SK-MEL-5 (cell line): ENCODE data around the gene TRIM49D1. TPM values are rescaled to one million over a fixed set of nuclear protein-coding genes. Genes with fewer than 3 reads are reported as not detected.
"Not testable (repeated sequence)": the region's sequence is repeated elsewhere in the genome, so short reads cannot be mapped to it uniquely, and the experiment has no call there.

Experiments
- DNase-seq: peaks from one replicate; pipeline ENCODE4 v3.0.0-alpha.2; 2016; ENCODE audit warnings: low read depth, low spot score
- in situ Hi-C: cut with HindIII; loops from 2 replicates; pipeline ENCODE4 v1.10.0; 2016; ENCODE audit warnings: low sequenced_read_pairs, high pct_unique_total_duplicates, low pct_unique_long_range_greater_than_20kb
- polyA plus RNA-seq, 2 experiments: library from polyadenylated mRNA; depleted of rRNA; stranded (reverse); fragments of >200 nt; gene quantifications; 2 replicates each; pipeline ENCODE4 v1.2.3, GENCODE V29; 2015
- small RNA-seq, 2 experiments: library from RNA; depleted of rRNA; stranded (forward); fragments of <200 nt; gene quantifications; one replicate each; pipeline ENCODE3, GENCODE V24; 2014
- total RNA-seq: library from RNA; depleted of rRNA; stranded (reverse); fragments of >200 nt; shearing (Covaris generic); gene quantifications from 2 replicates; pipeline ENCODE4 v1.2.3, GENCODE V29; 2014; rRNA removed

The TRIM49D1 gene
- not detected in 2 replicates for total RNA-seq
- polyA plus RNA-seq (2015; cell fraction: cytosol; rRNA removed) = 0.11 TPM in 1 of 2 replicates, not detected in the other
- not detected in 2 replicates for polyA plus RNA-seq (2015; cell fraction: nucleus; rRNA removed)

- no peak for DNase-seq
- in situ Hi-C loops = no loop called here
Measured at GRCh38 chr11:89922195-89922660, at the start of gene TRIM49D1. TSS of gene TRIM49D1 (minus strand) at chr11:89922245. CDS start at chr11:89917710, 4,535 bp downstream.

- in situ Hi-C loops, DNase-seq: not testable (repeated sequence)
Measured at GRCh38 chr11:89965737-89966136, 43.7 kb upstream of the TRIM49D1 start, which contains the start of gene TRIM64. TSS of gene TRIM64 (plus strand) at chr11:89966037. CDS start at chr11:89968504, 2,467 bp downstream.

GRCh38 chr11:89960833-89961232 lies 38.8 kb upstream of the TRIM49D1 start:
- DNase-seq, in situ Hi-C loops: not testable (repeated sequence)

- DNase-seq, in situ Hi-C loops: not testable (repeated sequence)
Measured at GRCh38 chr11:89923764-89924163, 1.7 kb upstream of the TRIM49D1 start, which contains the start of gene TRIM49D2. TSS of gene TRIM49D2 (plus strand) at chr11:89924064. CDS start at chr11:89926762, 2,698 bp downstream.

- DNase-seq = not testable (repeated sequence)
Measured at GRCh38 chr11:89900809-89901208, 21.2 kb downstream of the TRIM49D1 start.

GRCh38 chr11:89893245-89893644 lies 28.8 kb downstream of the TRIM49D1 start:
- DNase-seq, in situ Hi-C loops: not testable (repeated sequence)

More at GRCh38 chr11:89900809-89901208, 21.2 kb downstream of the TRIM49D1 start:
- in situ Hi-C loops = not testable (repeated sequence)

- in situ Hi-C loops, DNase-seq: not testable (repeated sequence)
Measured at GRCh38 chr11:89877511-89877910, 44.5 kb downstream of the TRIM49D1 start.

GRCh38 chr11:89872588-89872987 lies 49.5 kb downstream of the TRIM49D1 start:
- DNase-seq, in situ Hi-C loops: not testable (repeated sequence)

GRCh38 chr11:89865223-89865622 lies 56.8 kb downstream of the TRIM49D1 start:
- in situ Hi-C loops = not testable (repeated sequence)

GRCh38 chr11:89863906-89864704 lies 57.9 kb downstream of the TRIM49D1 start:
- DNase-seq, in situ Hi-C loops: not testable (repeated sequence)

More at GRCh38 chr11:89865223-89865622, 56.8 kb downstream of the TRIM49D1 start:
- not testable (repeated sequence) for DNase-seq

Small RNAs within 50 kb of the gene (small RNA-seq; reads per million reads assigned to genes)
- gene AP004607.1 = 0 reads per million in 2 experiments

Other genes with a start within 250 kb of the TRIM49D1 start
- gene TRIM77, start 211.9 kb downstream of the TRIM49D1 start, total RNA-seq = not detected in 2 replicates
- not detected in 2 replicates for gene TRIM49, start 113.7 kb downstream of the TRIM49D1 start, total RNA-seq
- not detected in 2 replicates for gene TRIM64B, start 43.8 kb downstream of the TRIM49D1 start, total RNA-seq
- gene TRIM49D2, start 1.8 kb upstream of the TRIM49D1 start, total RNA-seq = not detected in 2 replicates
- not detected in 2 replicates for gene TRIM64, start 43.8 kb upstream of the TRIM49D1 start, total RNA-seq
- not detected in 2 replicates for gene TRIM49C, start 108.9 kb upstream of the TRIM49D1 start, total RNA-seq
- gene UBTFL1, start 163.7 kb upstream of the TRIM49D1 start, total RNA-seq = not detected in 2 replicates
- gene NAALAD2, start 212.4 kb upstream of the TRIM49D1 start, total RNA-seq = 1.8 and 2.5 TPM in 2 replicates